ENCODE data around the gene PPP3R2. TPM values are rescaled to one million over a fixed set of nuclear protein-coding genes. Genes with fewer than 3 reads are reported as not detected.
"Not testable (repeated sequence)": the region's sequence is repeated elsewhere in the genome, so short reads cannot be mapped to it uniquely, and the experiment has no call there.

PPP3R2 gene
- total and polyA plus RNA-seq, 3 experiments from 2014 or later, result not detected

GRCh38 chr9:101601904-101602765 lies 7.4 kb upstream of the PPP3R2 start:
- Histone ChIP-seq H3K9me3 (ENCODE audit: low read length) (no peaks in the 10 kb centered on the region), H3K4me3 (ENCODE audit: low read length) (peak overlapping the region; percentile 2), H3K4me1 (ENCODE audit: insufficient read depth, low read length) (no peaks in the 10 kb centered on the region), H3K36me3 (ENCODE audit: insufficient read depth, low read length) (no peaks in the 10 kb centered on the region), H3K27me3 (ENCODE audit: insufficient read depth, low read length, poor library complexity, severe bottlenecking) (no peaks in the 10 kb centered on the region), H3K27ac (ENCODE audit: low read depth, low read length) (no peak overlapping the region)
- POLR2A ChIA-PET, result no interaction called here
- Mint-ChIP-seq H3K9me3 (no peaks in the 10 kb centered on the region), H3K4me1 (peaks cover 4 to 5% (median 4%) of the 10 kb centered on the region in 3 donors), H3K4me3 (peak overlapping the region in 5 of 7 donors; percentile 16 to 51 (median 24)), H3K36me3 (no peaks in the 10 kb centered on the region), H3K27me3 (peaks cover 7 to 20% of the 10 kb centered on the region in 2 donors), H3K27ac (peak overlapping the region in 1 of 8 donors; percentile 25)
- CTCF ChIA-PET, result interaction anchor here (1.0 kb wide), 1 partner anchor 9 kb away, joined by 3 read pairs; no protein-coding TSS in a partner anchor
- peak in 2 of 5 donors; percentile 13 to 36 for DNase-seq

- Histone ChIP-seq H3K4me1 (ENCODE audit: insufficient read depth, low read length) (no peaks in the 10 kb centered on the region), H3K9me3 (ENCODE audit: low read length) (no peaks in the 10 kb centered on the region), H3K27ac (ENCODE audit: low read depth, low read length) (no peak overlapping the region), H3K36me3 (ENCODE audit: insufficient read depth, low read length) (no peaks in the 10 kb centered on the region), H3K27me3 (ENCODE audit: insufficient read depth, low read length, poor library complexity, severe bottlenecking) (no peaks in the 10 kb centered on the region), H3K4me3 (ENCODE audit: low read length) (no peak overlapping the region)
- peaks cover 10 to 11% of the 10 kb centered on the region in 2 donors for H3K27me3 Mint-ChIP-seq
- ChIA-PET CTCF (interaction anchor here (1.6 kb wide), 1 partner anchor 26 kb away, joined by 3 read pairs; no protein-coding TSS in a partner anchor), POLR2A (no interaction called here)
- no peak for DNase-seq
- H3K27ac Mint-ChIP-seq, result no peak overlapping the region
- H3K4me1 Mint-ChIP-seq, result no peaks in the 10 kb centered on the region
- no peak overlapping the region for H3K4me3 Mint-ChIP-seq
- no peaks in the 10 kb centered on the region for H3K36me3 Mint-ChIP-seq
- no peaks in the 10 kb centered on the region for H3K9me3 Mint-ChIP-seq
These were observed 1.4 kb downstream of the PPP3R2 start for GRCh38 chr9:101593345-101593744.

GRCh38 chr9:101592788-101593187 lies 2.0 kb downstream of the PPP3R2 start:
- Mint-ChIP-seq H3K27me3 (peaks cover 10 to 11% of the 10 kb centered on the region in 2 donors), H3K4me1 (no peaks in the 10 kb centered on the region)

GRCh38 chr9:101591787-101592446 lies 2.9 kb downstream of the PPP3R2 start:
- ChIA-PET CTCF (interaction anchor here (1.6 kb wide), 1 partner anchor 25 kb away, joined by 3 read pairs; no protein-coding TSS in a partner anchor), POLR2A (no interaction called here)
- Mint-ChIP-seq H3K27ac (no peak overlapping the region), H3K27me3 (peaks cover 10 to 11% of the 10 kb centered on the region in 2 donors), H3K36me3 (no peaks in the 10 kb centered on the region), H3K9me3 (no peaks in the 10 kb centered on the region), H3K4me1 (no peaks in the 10 kb centered on the region), H3K4me3 (no peak overlapping the region)
- H3K9me3 ChIP-seq (ENCODE audit: low read length), result no peaks in the 10 kb centered on the region
- DNase-seq, result no peak
- H3K36me3 ChIP-seq (ENCODE audit: insufficient read depth, low read length), result no peaks in the 10 kb centered on the region
- H3K27ac ChIP-seq (ENCODE audit: low read depth, low read length), result no peak overlapping the region
- H3K4me1 ChIP-seq (ENCODE audit: insufficient read depth, low read length), result no peaks in the 10 kb centered on the region
- no peaks in the 10 kb centered on the region for H3K27me3 ChIP-seq (ENCODE audit: insufficient read depth, low read length, poor library complexity, severe bottlenecking)
- no peak overlapping the region for H3K4me3 ChIP-seq (ENCODE audit: low read length)

More at GRCh38 chr9:101592788-101593187, 2.0 kb downstream of the PPP3R2 start:
- CTCF ChIA-PET, result interaction anchor here (1.6 kb wide), 1 partner anchor 26 kb away, joined by 3 read pairs; no protein-coding TSS in a partner anchor
- no peaks in the 10 kb centered on the region for H3K27me3 ChIP-seq (ENCODE audit: insufficient read depth, low read length, poor library complexity, severe bottlenecking)
- no peaks in the 10 kb centered on the region for H3K9me3 Mint-ChIP-seq
- no peaks in the 10 kb centered on the region for H3K36me3 ChIP-seq (ENCODE audit: insufficient read depth, low read length)
- no peak overlapping the region for H3K4me3 ChIP-seq (ENCODE audit: low read length)
- POLR2A ChIA-PET, result no interaction called here
- H3K36me3 Mint-ChIP-seq, result no peaks in the 10 kb centered on the region
- no peaks in the 10 kb centered on the region for H3K9me3 ChIP-seq (ENCODE audit: low read length)
- no peak overlapping the region for H3K4me3 Mint-ChIP-seq
- no peaks in the 10 kb centered on the region for H3K4me1 ChIP-seq (ENCODE audit: insufficient read depth, low read length)
- no peak overlapping the region for H3K27ac Mint-ChIP-seq
- no peak for DNase-seq
- no peak overlapping the region for H3K27ac ChIP-seq (ENCODE audit: low read depth, low read length)

GRCh38 chr9:101590901-101591300 lies 3.9 kb downstream of the PPP3R2 start:
- Histone ChIP-seq H3K27ac (ENCODE audit: low read depth, low read length) (no peak overlapping the region), H3K36me3 (ENCODE audit: insufficient read depth, low read length) (no peaks in the 10 kb centered on the region), H3K27me3 (ENCODE audit: insufficient read depth, low read length, poor library complexity, severe bottlenecking) (no peaks in the 10 kb centered on the region), H3K9me3 (ENCODE audit: low read length) (no peaks in the 10 kb centered on the region), H3K4me1 (ENCODE audit: insufficient read depth, low read length) (no peaks in the 10 kb centered on the region), H3K4me3 (ENCODE audit: low read length) (no peak overlapping the region)
- ChIA-PET POLR2A (no interaction called here), CTCF (no interaction called here)
- Mint-ChIP-seq H3K4me3 (no peak overlapping the region), H3K9me3 (no peaks in the 10 kb centered on the region), H3K4me1 (no peaks in the 10 kb centered on the region), H3K27me3 (peaks cover 10 to 11% of the 10 kb centered on the region in 2 donors), H3K36me3 (no peaks in the 10 kb centered on the region), H3K27ac (no peak overlapping the region)
- DNase-seq, result no peak

GRCh38 chr9:101590074-101590473 lies 4.7 kb downstream of the PPP3R2 start:
- CTCF ChIA-PET; DNase-seq; H3K9me3 Mint-ChIP-seq; H3K4me1 ChIP-seq (ENCODE audit: insufficient read depth, low read length); H3K27ac Mint-ChIP-seq; H3K4me3 Mint-ChIP-seq; POLR2A ChIA-PET; H3K4me3 ChIP-seq (ENCODE audit: low read length); H3K36me3 Mint-ChIP-seq; H3K9me3 ChIP-seq (ENCODE audit: low read length); H3K4me1 Mint-ChIP-seq; H3K36me3 ChIP-seq (ENCODE audit: insufficient read depth, low read length); H3K27me3 ChIP-seq (ENCODE audit: insufficient read depth, low read length, poor library complexity, severe bottlenecking); H3K27ac ChIP-seq (ENCODE audit: low read depth, low read length): not testable (repeated sequence)
- peaks cover 7 to 11% of the 10 kb centered on the region in 2 donors for H3K27me3 Mint-ChIP-seq

GRCh38 chr9:101587332-101588043 lies 7.3 kb downstream of the PPP3R2 start:
- ChIA-PET CTCF (no interaction called here), POLR2A (no interaction called here)
- H3K4me1 Mint-ChIP-seq, result no peaks in the 10 kb centered on the region
- no peak overlapping the region for H3K4me3 ChIP-seq (ENCODE audit: low read length)
- peaks cover 2 to 7% of the 10 kb centered on the region in 2 donors for H3K27me3 Mint-ChIP-seq
- no peaks in the 10 kb centered on the region for H3K9me3 ChIP-seq (ENCODE audit: low read length)
- H3K27me3 ChIP-seq (ENCODE audit: insufficient read depth, low read length, poor library complexity, severe bottlenecking), result no peaks in the 10 kb centered on the region
- no peaks in the 10 kb centered on the region for H3K9me3 Mint-ChIP-seq
- H3K4me1 ChIP-seq (ENCODE audit: insufficient read depth, low read length), result no peaks in the 10 kb centered on the region
- H3K27ac ChIP-seq (ENCODE audit: low read depth, low read length), result no peak overlapping the region
- no peak for DNase-seq
- no peak overlapping the region for H3K4me3 Mint-ChIP-seq
- no peaks in the 10 kb centered on the region for H3K36me3 ChIP-seq (ENCODE audit: insufficient read depth, low read length)
- H3K27ac Mint-ChIP-seq, result no peak overlapping the region
- H3K36me3 Mint-ChIP-seq, result no peaks in the 10 kb centered on the region

- Histone ChIP-seq H3K9me3 (ENCODE audit: low read length) (no peaks in the 10 kb centered on the region), H3K27me3 (ENCODE audit: insufficient read depth, low read length, poor library complexity, severe bottlenecking) (no peaks in the 10 kb centered on the region), H3K27ac (ENCODE audit: low read depth, low read length) (no peak overlapping the region), H3K4me3 (ENCODE audit: low read length) (no peak overlapping the region), H3K4me1 (ENCODE audit: insufficient read depth, low read length) (no peaks in the 10 kb centered on the region), H3K36me3 (ENCODE audit: insufficient read depth, low read length) (no peaks in the 10 kb centered on the region)
- Mint-ChIP-seq H3K36me3 (no peaks in the 10 kb centered on the region), H3K4me1 (no peaks in the 10 kb centered on the region), H3K27me3 (peaks cover 2 to 7% of the 10 kb centered on the region in 2 donors), H3K9me3 (no peaks in the 10 kb centered on the region), H3K27ac (no peak overlapping the region), H3K4me3 (no peak overlapping the region)
- no peak for DNase-seq
- CTCF ChIA-PET, result no interaction called here
- POLR2A ChIA-PET, result no interaction called here
These were observed 8.1 kb downstream of the PPP3R2 start for GRCh38 chr9:101586651-101587050.

Measured in CD8-positive, alpha-beta memory T cell (primary cell).